H9 (cell line): ENCODE results near the gene COL17A1. TPM values are rescaled to one million over a fixed set of nuclear protein-coding genes. Genes with fewer than 3 reads are reported as not detected.

Source experiments
- DNase-seq: peaks from one replicate; pipeline ENCODE4 v3.0.0-alpha.2; 2017
- H2AFZ ChIP-seq: one replicate; pipeline ENCODE4 v1.6.1; 2013; ENCODE audit warnings: mild to moderate bottlenecking, low read length, control low read depth, moderate library complexity
- H2AK5ac ChIP-seq: 2 replicates; pipeline ENCODE4 v1.6.1; 2013; ENCODE audit warnings: low read length, control low read depth, mixed read lengths; ENCODE audit not compliant: insufficient read length
- H2BK120ac ChIP-seq: one replicate; pipeline ENCODE4 v1.6.1; 2013; ENCODE audit warnings: low read depth, mild to moderate bottlenecking, low read length, control low read depth, inconsistent platforms; ENCODE audit not compliant: poor library complexity, severe bottlenecking
- H2BK12ac ChIP-seq: 2 replicates; pipeline ENCODE4 v1.6.1; 2013; ENCODE audit warnings: low read length, control low read depth, mixed read lengths, low read depth; ENCODE audit not compliant: insufficient read length
- H2BK15ac ChIP-seq: 2 replicates; pipeline ENCODE4 v1.6.1; 2013; ENCODE audit warnings: low read depth, low read length, control low read depth
- H2BK20ac ChIP-seq: one replicate; pipeline ENCODE4 v1.6.1; 2013; ENCODE audit warnings: low read depth, mild to moderate bottlenecking, low read length, control low read depth, inconsistent platforms; ENCODE audit not compliant: poor library complexity, severe bottlenecking
- H2BK5ac ChIP-seq: 2 replicates; pipeline ENCODE4 v1.6.1; 2013; ENCODE audit warnings: low read length, control low read depth, mixed read lengths; ENCODE audit not compliant: insufficient read length
- H3K14ac ChIP-seq: 2 replicates; pipeline ENCODE4 v1.6.1; 2013; ENCODE audit warnings: low read length, control low read depth; ENCODE audit not compliant: insufficient read depth
- H3K18ac ChIP-seq: 2 replicates; pipeline ENCODE4 v1.6.1; 2013; ENCODE audit warnings: low read depth, mild to moderate bottlenecking, mixed read lengths, low read length, control low read depth; ENCODE audit not compliant: insufficient read length
- H3K23ac ChIP-seq: 2 replicates; pipeline ENCODE4 v1.6.1; 2013; ENCODE audit warnings: low read length, control low read depth, mixed read lengths, low read depth; ENCODE audit not compliant: insufficient read length
- H3K23me2 ChIP-seq: 2 replicates; pipeline ENCODE4 v1.6.1; 2013; ENCODE audit warnings: low read depth, mild to moderate bottlenecking, mixed read lengths, low read length, control low read depth; ENCODE audit not compliant: insufficient read length, poor library complexity, severe bottlenecking
- H3K27ac ChIP-seq: 2 replicates; pipeline ENCODE4 v1.5.1; 2013; ENCODE audit warnings: low read length, control low read depth, mixed read lengths, low read depth; ENCODE audit not compliant: insufficient read length
- H3K27me3 ChIP-seq: 2 replicates; pipeline ENCODE4 v1.6.1; 2013; ENCODE audit warnings: low read length, control low read depth, inconsistent platforms; ENCODE audit not compliant: insufficient read depth
- H3K4ac ChIP-seq: 2 replicates; pipeline ENCODE4 v1.6.1; 2013; ENCODE audit warnings: low read depth, mild to moderate bottlenecking, control low read depth, inconsistent platforms, low read length, moderate library complexity
- H3K4me1 ChIP-seq: 2 replicates; pipeline ENCODE4 v1.6.1; 2013; ENCODE audit warnings: low read length, control low read depth, inconsistent platforms; ENCODE audit not compliant: insufficient read depth
- H3K4me2 ChIP-seq: 2 replicates; pipeline ENCODE4 v1.6.1; 2013; ENCODE audit warnings: low read length, control low read depth, mixed read lengths; ENCODE audit not compliant: insufficient read length, insufficient read depth
- H3K56ac ChIP-seq: 2 replicates; pipeline ENCODE4 v1.6.1; 2013; ENCODE audit warnings: low read depth, mild to moderate bottlenecking, mixed read lengths, low read length, control low read depth; ENCODE audit not compliant: insufficient read length
- H3K79me1 ChIP-seq: 2 replicates; pipeline ENCODE4 v1.6.1; 2013; ENCODE audit warnings: low read depth, mild to moderate bottlenecking, moderate library complexity, low read length, control low read depth, inconsistent platforms; ENCODE audit not compliant: insufficient read depth, poor library complexity, severe bottlenecking
- H3K79me2 ChIP-seq: 2 replicates; pipeline ENCODE4 v1.6.1; 2013; ENCODE audit warnings: low read length, control low read depth, inconsistent platforms; ENCODE audit not compliant: insufficient read depth
- H3K9ac ChIP-seq: 2 replicates; pipeline ENCODE4 v1.6.1; 2013; ENCODE audit warnings: low read length, control low read depth, mixed read lengths; ENCODE audit not compliant: insufficient read length; ENCODE audit errors: extremely low read depth
- H3K9me3 ChIP-seq: one replicate; pipeline ENCODE4 v1.6.1; 2013; ENCODE audit warnings: low read depth, low read length, inconsistent platforms; ENCODE audit not compliant: control insufficient read depth
- H3T11ph ChIP-seq: one replicate; pipeline ENCODE4 v1.6.1; 2013; ENCODE audit warnings: mild to moderate bottlenecking, low read length, control low read depth, inconsistent platforms
- H4K20me1 ChIP-seq: one replicate; pipeline ENCODE4 v1.6.1; 2013; ENCODE audit not compliant: control insufficient read depth, insufficient read length, insufficient read depth
- H4K5ac ChIP-seq: 2 replicates; pipeline ENCODE4 v1.6.1; 2013; ENCODE audit warnings: low read depth, mild to moderate bottlenecking, mixed read lengths, low read length, control low read depth; ENCODE audit not compliant: insufficient read length
- H4K8ac ChIP-seq: replicated peaks from 2 replicates; pipeline ENCODE4 v1.6.1; 2013; ENCODE audit warnings: low read length, control low read depth, mixed read lengths, low read depth; ENCODE audit not compliant: insufficient read length
- H4K91ac ChIP-seq: 2 replicates; pipeline ENCODE4 v1.6.1; 2013; ENCODE audit warnings: low read depth, mild to moderate bottlenecking, moderate library complexity, mixed read lengths, low read length, control low read depth; ENCODE audit not compliant: insufficient read length
- H3K27ac Mint-ChIP-seq, 3 experiments: 2 replicates in 2 of 3; 3 replicates in 1 of 3; pipeline ENCODE4 v1.8.0; 2020 to 2021; ENCODE audit warnings: mixed read lengths in 3 of 3, mild to moderate bottlenecking in 1 of 3, moderate library complexity in 1 of 3
- H3K27me3 Mint-ChIP-seq: 2 replicates; pipeline ENCODE4 v1.8.0; 2021; ENCODE audit warnings: low read depth, mild to moderate bottlenecking, moderate library complexity, mixed read lengths
- H3K36me3 Mint-ChIP-seq, 3 experiments: 2 replicates in 2 of 3; 3 replicates in 1 of 3; pipeline ENCODE4 v1.8.0; 2020 to 2021; ENCODE audit warnings: low read depth in 3 of 3, mixed read lengths in 3 of 3; ENCODE audit not compliant: insufficient read depth in 1 of 3
- H3K4me1 Mint-ChIP-seq, 2 experiments: 2 replicates each; pipeline ENCODE4 v1.8.0; 2020; ENCODE audit warnings: mixed read lengths in 2 of 2
- H3K4me3 Mint-ChIP-seq, 2 experiments: 2 replicates in 1 of 2; 3 replicates in 1 of 2; pipeline ENCODE4 v1.8.0; 2020 to 2021; ENCODE audit warnings: mild to moderate bottlenecking in 2 of 2, mixed read lengths in 2 of 2, moderate library complexity in 1 of 2
- H3K9me3 Mint-ChIP-seq, 2 experiments: 2 replicates in 1 of 2; 3 replicates in 1 of 2; pipeline ENCODE4 v1.8.0; 2020; ENCODE audit warnings: mild to moderate bottlenecking in 2 of 2, mixed read lengths in 2 of 2, moderate library complexity in 1 of 2
- CTCF ChIP-seq: fragments of 200-600 bp; sonication (generic); conservative IDR thresholded peaks from 3 replicates; pipeline ENCODE4 v1.8.0; 2021; ENCODE audit warnings: antibody characterized with exemption, mild to moderate bottlenecking
- WGBS: extraction: QIAGEN DNeasy Blood & Tissue Kit; methylation state at CpG from one replicate; pipeline ENCODE4 v1.1.7; 2013; ENCODE audit warnings: missing lambda C conversion rate, low lambda C conversion rate, mixed read lengths; ENCODE audit not compliant: insufficient read length; ENCODE audit errors: extremely low coverage; 5-methylcytosine and 5-hydroxymethylcytosine counted together
- total RNA-seq: library from RNA; stranded (reverse); gene quantifications from 2 replicates; pipeline ENCODE4 v1.2.1, GENCODE V29; 2021

Gene COL17A1
- total RNA-seq, 1 experiment from 2014 or later = 1.9 TPM

GRCh38 chr10:104099269-104099668 lies 13.6 kb upstream of the COL17A1 start:
- no peak overlapping the region for H2AK5ac ChIP-seq
- H2AFZ ChIP-seq = no peak overlapping the region
- H2BK12ac ChIP-seq = no peak overlapping the region
- no peaks in the 10 kb centered on the region for H3K79me2 ChIP-seq
- no peak for DNase-seq
- H3K18ac ChIP-seq = no peak overlapping the region
- no peak overlapping the region for H2BK120ac ChIP-seq
- no peak overlapping the region for H3K27ac ChIP-seq
- H3K9ac ChIP-seq = no peak overlapping the region
- no peak overlapping the region for H3K56ac ChIP-seq
- no peak overlapping the region for H4K5ac ChIP-seq
- no peaks in the 10 kb centered on the region for H3K79me1 ChIP-seq
- no peak overlapping the region for H2BK5ac ChIP-seq
- no peak overlapping the region for H2BK20ac ChIP-seq
- H4K91ac ChIP-seq = no peak overlapping the region
- H4K20me1 ChIP-seq = no peaks in the 10 kb centered on the region
- no peak overlapping the region for H4K8ac ChIP-seq
- H3K4me1 Mint-ChIP-seq = peaks cover 2 to 6% of the 10 kb centered on the region in 2 experiments; a peak in 2 of 4 replicates
- no peak overlapping the region for H2BK15ac ChIP-seq
- H3T11ph ChIP-seq = no peak overlapping the region
- peaks cover 0 to 12% (median 6%) of the 10 kb centered on the region in 3 experiments; a peak in 4 of 7 replicates for H3K36me3 Mint-ChIP-seq
- peaks cover 11% of the 10 kb centered on the region in 2 experiments for H3K9me3 Mint-ChIP-seq
- H3K27me3 Mint-ChIP-seq = peaks cover 3% of the 10 kb centered on the region; the same call in 1 of the 2 replicates
- H3K4ac ChIP-seq = no peak overlapping the region
- H3K14ac ChIP-seq = no peak overlapping the region
- no peak overlapping the region for H3K4me3 Mint-ChIP-seq
- no peaks in the 10 kb centered on the region for H3K9me3 ChIP-seq
- H3K23me2 ChIP-seq = no peaks in the 10 kb centered on the region
- H3K23ac ChIP-seq = no peak overlapping the region
- no CpG with 5 or more reads among the region's 3 CpGs for WGBS
- H3K4me1 ChIP-seq = no peaks in the 10 kb centered on the region
- TF ChIP-seq CTCF = no peak
- no peaks in the 10 kb centered on the region for H3K27me3 ChIP-seq
- H3K4me2 ChIP-seq = no peak overlapping the region
- H3K27ac Mint-ChIP-seq = no peak overlapping the region
